ENCODE data around the gene MGAT3. TPM values are rescaled to one million over a fixed set of nuclear protein-coding genes. Genes with fewer than 3 reads are reported as not detected.

Gene MGAT3
- total and polyA plus RNA-seq, 2 of the 13 experiments (the other 11 are each of a cell fraction or from before 2014, with no cell fraction given), result 0.11 to 0.15 TPM

- TF ChIP-seq RBFOX2 (IDR thresholded peaks at IDR 0.05; ENCODE audit: low read depth, low read length) (no peak), SMAD3 (CRISPR knock-in tag; IDR thresholded peaks at IDR 0.05) (no peak), PRMT3 (CRISPR knock-in tag; IDR thresholded peaks at IDR 0.05; ENCODE audit: borderline replicate concordance, low read depth) (no peak), KDM5B (CRISPR knock-in tag; IDR thresholded peaks at IDR 0.05; ENCODE audit: borderline replicate concordance) (0 out of 2 replicates have a peak, but pooled peaks have one; percentile 13), ZNF281 (CRISPR knock-in tag; IDR thresholded peaks at IDR 0.05; ENCODE audit: borderline replicate concordance) (no peak), REXO4 (CRISPR knock-in tag; IDR thresholded peaks at IDR 0.05; ENCODE audit: borderline replicate concordance) (no peak), CBX1 (IDR thresholded peaks at IDR 0.05; ENCODE audit: low read depth) (no peak), DR1 (CRISPR knock-in tag; IDR thresholded peaks at IDR 0.05) (no peak), ADNP (CRISPR knock-in tag; IDR thresholded peaks at IDR 0.05) (no peak), SRSF1 (optimal IDR thresholded peaks at IDR 0.05; ENCODE audit: low read depth, low read length) (no peak), ZNF740 (CRISPR knock-in tag; IDR thresholded peaks at IDR 0.05) (no peak), ASH2L (IDR thresholded peaks at IDR 0.05; ENCODE audit: insufficient read length, low read depth, low read length) (no peak), PAWR (CRISPR knock-in tag; IDR thresholded peaks at IDR 0.05; ENCODE audit: borderline replicate concordance) (no peak), ZFP41 (CRISPR knock-in tag; IDR thresholded peaks at IDR 0.05; ENCODE audit: borderline replicate concordance) (no peak), ARNTL (CRISPR knock-in tag; IDR thresholded peaks at IDR 0.05) (no peak), MEF2D (CRISPR knock-in tag; IDR thresholded peaks at IDR 0.05) (no peak), SPEN (CRISPR knock-in tag; IDR thresholded peaks at IDR 0.05; ENCODE audit: low read depth) (no peak; the same call in 1 of the 2 replicates), TCF12 (IDR thresholded peaks at IDR 0.05) (no peak), TCF12 (CRISPR knock-in tag; IDR thresholded peaks at IDR 0.05) (no peak), KDM2A (CRISPR knock-in tag; IDR thresholded peaks at IDR 0.05; ENCODE audit: borderline replicate concordance, low read depth) (peak; percentile 36; the same call in 1 of the 2 replicates), SNAPC5 (CRISPR knock-in tag; IDR thresholded peaks at IDR 0.05; ENCODE audit: borderline replicate concordance) (no peak), ZNF550 (CRISPR knock-in tag; IDR thresholded peaks at IDR 0.05; ENCODE audit: borderline replicate concordance) (no peak), TOPORS (CRISPR knock-in tag; IDR thresholded peaks at IDR 0.05) (no peak), SKI (IDR thresholded peaks at IDR 0.05; ENCODE audit: partially characterized antibody) (no peak), CC2D1A (CRISPR knock-in tag; IDR thresholded peaks at IDR 0.05) (no peak), PPARG (CRISPR knock-in tag; conservative IDR thresholded peaks at IDR 0.05) (no peak), NFE2 (CRISPR knock-in tag; IDR thresholded peaks at IDR 0.05) (no peak), HNF4A (CRISPR knock-in tag; IDR thresholded peaks at IDR 0.05) (no peak), ZNF496 (CRISPR knock-in tag; IDR thresholded peaks at IDR 0.05; ENCODE audit: insufficient replicate concordance) (no peak), TCF7 (IDR thresholded peaks at IDR 0.05; ENCODE audit: low read depth) (no peak), TAF1 (CRISPR knock-in tag; IDR thresholded peaks at IDR 0.05) (peak; percentile 30; the same call in 1 of the 2 replicates), NFKBIZ (CRISPR knock-in tag; IDR thresholded peaks at IDR 0.05) (no peak)
These were observed 77.3 kb downstream of the MGAT3 start (continued) for GRCh38 chr22:39534092-39534506.
